Endothelial cell of umbilical vein (primary cell): ENCODE data around the gene LRP1. TPM values are rescaled to one million over a fixed set of nuclear protein-coding genes. Genes with fewer than 3 reads are reported as not detected.

ENCODE experiments used
- BruUV-seq: library from RNA; stranded (reverse); fragments of 400-500 nt; replicated peaks from 2 replicates; lab custom pipeline; 2021; lab: Mats Ljungman, UMichigan
- CTCF ChIA-PET: fragments of 300-600, 350-600 bp; sonication (Branson Sonifier 250); formaldehyde crosslinking; loops from one replicate; lab custom pipeline; 2021; ENCODE audit warnings: antibody characterized with exemption, inconsistent platforms; lab: Charles Lee
- POLR2A ChIA-PET: fragments of 300-600, 350-600 bp; sonication (Branson Sonifier 250); formaldehyde crosslinking; loops from one replicate; lab custom pipeline; 2021; ENCODE audit warnings: antibody characterized with exemption, inconsistent platforms; lab: Charles Lee
- DNase-seq: peaks from one replicate; pipeline ENCODE4 v3.0.0-alpha.2; 2011; ENCODE audit warnings: low read depth, low spot score
- FAIRE-seq: peaks from 2 replicates; lab custom pipeline; 2011; peaks lifted over from hg19 to GRCh38; lab: Jason Lieb, UNC
- H2AFZ ChIP-seq: 2 replicates; pipeline ENCODE4 v1.6.0; 2012; ENCODE audit warnings: low read depth, low read length, control low read depth, inconsistent platforms
- H3K27ac ChIP-seq: 2 replicates; pipeline ENCODE4 v1.5.1; 2011; ENCODE audit warnings: low read depth, mild to moderate bottlenecking, control low read depth, low read length, moderate library complexity; ENCODE audit not compliant: insufficient read depth
- H3K27me3 ChIP-seq, 2 experiments: 2 replicates each; pipeline versions ENCODE4 v1.6.0 to v1.6.1; 2011; ENCODE audit warnings: low read length in 2 of 2, mixed read lengths in 1 of 2; ENCODE audit not compliant: control insufficient read depth in 2 of 2, insufficient read depth in 2 of 2
- H3K36me3 ChIP-seq, 2 experiments: 2 replicates in 1 of 2; 3 replicates in 1 of 2; pipeline ENCODE4 v1.5.1; 2011; ENCODE audit warnings: low read length in 2 of 2, mild to moderate bottlenecking in 1 of 2, moderate library complexity in 1 of 2; ENCODE audit not compliant: control insufficient read depth in 2 of 2, insufficient read depth in 2 of 2; ENCODE audit errors: extremely low read depth in 1 of 2
- H3K4me1 ChIP-seq: 3 replicates; pipeline ENCODE4 v1.5.1; 2011; ENCODE audit warnings: mild to moderate bottlenecking, low read length; ENCODE audit not compliant: control insufficient read depth, insufficient read depth; ENCODE audit errors: extremely low read depth
- H3K4me2 ChIP-seq: 2 replicates; pipeline ENCODE4 v1.6.1; 2011; ENCODE audit warnings: low read length, control low read depth, mixed read lengths; ENCODE audit not compliant: insufficient read depth
- H3K4me3 ChIP-seq, 3 experiments: fragments of 200-600 bp in 1 of 3; sonication (generic), shearing (Covaris generic) in 1 of 3; replicated peaks in 1 of 3; 2 replicates each; pipeline ENCODE4 v1.5.1; 2011 to 2016; ENCODE audit warnings: control low read depth in 3 of 3, low read length in 3 of 3, mild to moderate bottlenecking in 2 of 3, inconsistent platforms in 1 of 3, low read depth in 1 of 3, moderate library complexity in 1 of 3; ENCODE audit not compliant: insufficient read depth in 1 of 3
- H3K79me2 ChIP-seq: 2 replicates; pipeline ENCODE4 v1.6.0; 2012; ENCODE audit warnings: low read length, inconsistent platforms; ENCODE audit not compliant: control insufficient read depth, insufficient read depth
- H3K9ac ChIP-seq: replicated peaks from 2 replicates; pipeline ENCODE3; 2011; ENCODE audit warnings: low read length, control low read depth; ENCODE audit not compliant: insufficient read depth; ENCODE audit errors: extremely low read depth
- H3K9me1 ChIP-seq: replicated peaks from 3 replicates; pipeline ENCODE4 v1.6.0; 2011; ENCODE audit warnings: mild to moderate bottlenecking, low read length; ENCODE audit not compliant: control insufficient read depth, insufficient read depth; ENCODE audit errors: extremely low read depth
- H3K9me3 ChIP-seq: replicated peaks from 2 replicates; pipeline ENCODE4 v1.5.1; 2012; ENCODE audit warnings: low read length, inconsistent platforms; ENCODE audit not compliant: control insufficient read depth, insufficient read depth
- H4K20me1 ChIP-seq: replicated peaks from 2 replicates; pipeline ENCODE3; 2011; ENCODE audit warnings: mild to moderate bottlenecking, low read length; ENCODE audit not compliant: control insufficient read depth, insufficient read depth; ENCODE audit errors: extremely low read depth
- EZH2 ChIP-seq: IDR thresholded peaks from 2 replicates; pipeline ENCODE4 v1.6.1; 2012; ENCODE audit warnings: borderline replicate concordance, low read depth, mild to moderate bottlenecking, moderate library complexity, low read length, inconsistent platforms; ENCODE audit not compliant: severe bottlenecking
- FOS ChIP-seq: IDR thresholded peaks from 2 replicates; pipeline ENCODE4 v1.6.1; 2011; ENCODE audit warnings: mild to moderate bottlenecking, low read length, moderate library complexity, borderline replicate concordance; ENCODE audit not compliant: insufficient read depth
- GATA2 ChIP-seq: IDR thresholded peaks from 2 replicates; pipeline ENCODE4 v1.7.0; 2011; ENCODE audit warnings: low read depth, mild to moderate bottlenecking, moderate library complexity, mixed read lengths, low read length; ENCODE audit not compliant: insufficient read length, insufficient read depth
- JUN ChIP-seq: IDR thresholded peaks from 2 replicates; pipeline ENCODE4 v1.6.1; 2011; ENCODE audit warnings: borderline replicate concordance, low read depth; ENCODE audit not compliant: insufficient read length, insufficient read depth
- MYC ChIP-seq: IDR thresholded peaks from one replicate; pipeline ENCODE4 v1.6.1; 2011; ENCODE audit warnings: mild to moderate bottlenecking, low read depth, low read length
- POLR2A ChIP-seq: IDR thresholded peaks from 2 replicates; pipeline ENCODE4 v1.6.1; 2012; ENCODE audit warnings: low read depth, mild to moderate bottlenecking, control low read depth, low read length
- POLR2AphosphoS5 ChIP-seq: IDR thresholded peaks from 2 replicates; pipeline ENCODE4 v1.6.1; 2012; ENCODE audit warnings: low read depth, mild to moderate bottlenecking, control low read depth, low read length, moderate library complexity; ENCODE audit not compliant: insufficient read depth
- dilution Hi-C: fragments of 300-500 bp; cut with MboI; formaldehyde crosslinking; loops from one replicate; pipeline ENCODE4 v1.15.0; 2019; ENCODE audit warnings: low sequenced_read_pairs; ENCODE audit not compliant: extremely low pct_ligation_motif_present
- intact Hi-C: fragments of 100-400 bp; cut with micrococcal nuclease; formaldehyde crosslinking; loops from one replicate; pipeline ENCODE4 v1.10.0; 2022
- polyA plus RNA-seq, 4 experiments: library from polyadenylated mRNA; depleted of rRNA in 3 of 4; stranded (reverse) in 3 of 4; unstranded in 1 of 4; fragments of >200 nt; gene quantifications; 2 replicates each; pipeline versions ENCODE4 v1.2.1 to v1.2.3, GENCODE V29; 2011 to 2012; ENCODE audit warnings: missing spikeins in 1 of 4
- total RNA-seq: library from RNA; stranded (reverse); gene quantifications from 2 replicates; pipeline ENCODE4 v1.2.3, GENCODE V29; 2021
- TF ChIP-seq, protein P1 (sequence below), 2 donors: IDR thresholded peaks; 1 replicate in 1 of 2; 2 replicates in 1 of 2; pipeline ENCODE4 v1.5.1; 2011; ENCODE audit warnings: low read length in 2 of 2, mild to moderate bottlenecking in 2 of 2, moderate library complexity in 2 of 2, control low read depth in 1 of 2, inconsistent platforms in 1 of 2, low read depth in 1 of 2; ENCODE audit not compliant: insufficient read depth in 1 of 2; ENCODE audit errors: extremely low read depth in 1 of 2
- TF ChIP-seq, protein P2 (sequence below): IDR thresholded peaks from 2 replicates; pipeline ENCODE4 v1.6.1; 2011; ENCODE audit not compliant: insufficient read depth, insufficient read length

LRP1 gene
- total and polyA plus RNA-seq, 2 donors (not counting 3 experiments of a cell fraction or from before 2014, with no cell fraction given) = 1.6 to 4.6 TPM

DNA sequence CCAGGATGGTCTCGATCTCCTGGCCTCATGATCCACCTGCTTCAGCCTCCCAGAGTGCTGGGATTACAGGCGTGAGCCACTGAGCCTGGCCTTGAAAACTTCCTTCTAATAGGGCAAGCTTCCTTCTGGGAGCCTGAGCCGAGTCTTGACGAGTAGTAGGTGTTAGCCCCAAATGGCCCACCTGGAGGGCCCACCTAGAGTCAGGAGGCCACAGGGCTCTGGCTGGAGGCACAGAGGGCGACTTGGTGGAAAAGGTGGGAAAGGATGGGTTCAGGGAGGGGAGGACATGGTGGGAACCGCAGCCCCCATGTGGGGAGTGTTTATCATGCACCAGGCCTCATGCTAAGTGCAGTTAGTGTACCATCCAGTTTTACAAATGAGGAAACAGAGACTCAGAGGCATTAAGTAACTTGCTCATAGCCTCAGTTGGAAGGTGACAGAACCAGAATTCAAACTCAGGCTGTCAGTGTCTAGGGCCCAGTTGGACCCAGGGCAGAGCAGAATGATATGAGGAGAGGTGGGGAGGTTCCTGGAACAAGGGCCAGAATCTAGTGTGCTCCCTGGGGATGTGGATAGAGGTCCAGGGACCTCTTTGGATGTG is 22.2 kb downstream of the LRP1 start:
- Histone ChIP-seq H3K9me3 (no peaks in the 10 kb centered on the region), H3K9ac (no peak overlapping the region), H3K4me1 (peaks cover 2% of the 10 kb centered on the region), H3K27me3 (no peaks in the 10 kb centered on the region), H3K4me3 (no peak overlapping the region), H4K20me1 (no peaks in the 10 kb centered on the region), H2AFZ (no peak overlapping the region), H3K9me1 (no peaks in the 10 kb centered on the region), H3K4me2 (no peak overlapping the region), H3K27ac (no peak overlapping the region), H3K36me3 (no peaks in the 10 kb centered on the region), H3K79me2 (no peaks in the 10 kb centered on the region)
- BruUV-seq = no TSS peak
- POLR2A ChIA-PET = no interaction called here
- dilution Hi-C loops = no loop called here
- no peak for DNase-seq
- intact Hi-C loops = no loop called here
- FAIRE-seq = no peak
- CTCF ChIA-PET = interaction anchor here (1.9 to 5.5 kb wide), 3 partner anchors 24 to 33 kb away, joined by 5 to 38 read pairs (median 10); no protein-coding TSS in a partner anchor
- TF ChIP-seq, protein P1, sequence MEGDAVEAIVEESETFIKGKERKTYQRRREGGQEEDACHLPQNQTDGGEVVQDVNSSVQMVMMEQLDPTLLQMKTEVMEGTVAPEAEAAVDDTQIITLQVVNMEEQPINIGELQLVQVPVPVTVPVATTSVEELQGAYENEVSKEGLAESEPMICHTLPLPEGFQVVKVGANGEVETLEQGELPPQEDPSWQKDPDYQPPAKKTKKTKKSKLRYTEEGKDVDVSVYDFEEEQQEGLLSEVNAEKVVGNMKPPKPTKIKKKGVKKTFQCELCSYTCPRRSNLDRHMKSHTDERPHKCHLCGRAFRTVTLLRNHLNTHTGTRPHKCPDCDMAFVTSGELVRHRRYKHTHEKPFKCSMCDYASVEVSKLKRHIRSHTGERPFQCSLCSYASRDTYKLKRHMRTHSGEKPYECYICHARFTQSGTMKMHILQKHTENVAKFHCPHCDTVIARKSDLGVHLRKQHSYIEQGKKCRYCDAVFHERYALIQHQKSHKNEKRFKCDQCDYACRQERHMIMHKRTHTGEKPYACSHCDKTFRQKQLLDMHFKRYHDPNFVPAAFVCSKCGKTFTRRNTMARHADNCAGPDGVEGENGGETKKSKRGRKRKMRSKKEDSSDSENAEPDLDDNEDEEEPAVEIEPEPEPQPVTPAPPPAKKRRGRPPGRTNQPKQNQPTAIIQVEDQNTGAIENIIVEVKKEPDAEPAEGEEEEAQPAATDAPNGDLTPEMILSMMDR (IDR thresholded peaks at IDR 0.05; ENCODE audit: extremely low read depth in 1 of 2, insufficient read depth in 1 of 2, low read depth in 1 of 2, low read length in 2 of 2) = no peak
- TF ChIP-seq EZH2 = no peak
- TF ChIP-seq, protein P2, sequence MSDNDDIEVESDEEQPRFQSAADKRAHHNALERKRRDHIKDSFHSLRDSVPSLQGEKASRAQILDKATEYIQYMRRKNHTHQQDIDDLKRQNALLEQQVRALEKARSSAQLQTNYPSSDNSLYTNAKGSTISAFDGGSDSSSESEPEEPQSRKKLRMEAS = no peak
- no peak for TF ChIP-seq POLR2AphosphoS5
- no peak for TF ChIP-seq JUN
- TF ChIP-seq POLR2A = no peak
- TF ChIP-seq FOS = no peak
- TF ChIP-seq MYC = no peak
- no peak for TF ChIP-seq GATA2
